PC-9 (cell line): ENCODE data around the gene NOL6.

Source experiments
- EZH2 ChIP-seq: fragments of 200-600 bp; sonication (generic); IDR thresholded peaks from 2 replicates; pipeline ENCODE4 v1.8.0; 2017; ENCODE audit warnings: antibody characterized with exemption, low read depth
- TF ChIP-seq, protein P1 (sequence below): fragments of 200-600 bp; sonication (generic); conservative IDR thresholded peaks from 2 replicates; pipeline ENCODE4 v1.6.1; 2017; ENCODE audit warnings: mixed run types, antibody characterized with exemption, mild to moderate bottlenecking, moderate library complexity

DNA sequence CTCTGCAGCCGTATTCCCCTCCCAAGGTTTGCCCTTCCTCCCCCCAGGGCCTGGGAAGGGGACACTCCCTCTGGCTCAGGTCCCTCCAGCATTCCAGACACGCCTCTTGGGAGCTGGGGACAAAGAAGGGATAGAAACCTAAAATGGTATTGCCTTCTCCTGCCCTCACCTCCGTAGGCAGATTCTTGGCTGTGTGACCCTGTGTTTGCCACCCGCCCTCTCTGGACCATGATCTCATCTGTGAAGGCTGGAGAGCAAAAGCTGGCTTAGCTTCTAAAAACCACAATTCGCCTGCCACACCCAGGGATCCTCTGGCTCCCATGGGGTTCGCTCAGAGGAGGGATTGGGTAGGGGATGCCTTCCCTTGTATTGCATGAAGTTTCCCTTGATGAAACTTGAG is 34.0 kb downstream of the NOL6 start:
- TF ChIP-seq, protein P1, sequence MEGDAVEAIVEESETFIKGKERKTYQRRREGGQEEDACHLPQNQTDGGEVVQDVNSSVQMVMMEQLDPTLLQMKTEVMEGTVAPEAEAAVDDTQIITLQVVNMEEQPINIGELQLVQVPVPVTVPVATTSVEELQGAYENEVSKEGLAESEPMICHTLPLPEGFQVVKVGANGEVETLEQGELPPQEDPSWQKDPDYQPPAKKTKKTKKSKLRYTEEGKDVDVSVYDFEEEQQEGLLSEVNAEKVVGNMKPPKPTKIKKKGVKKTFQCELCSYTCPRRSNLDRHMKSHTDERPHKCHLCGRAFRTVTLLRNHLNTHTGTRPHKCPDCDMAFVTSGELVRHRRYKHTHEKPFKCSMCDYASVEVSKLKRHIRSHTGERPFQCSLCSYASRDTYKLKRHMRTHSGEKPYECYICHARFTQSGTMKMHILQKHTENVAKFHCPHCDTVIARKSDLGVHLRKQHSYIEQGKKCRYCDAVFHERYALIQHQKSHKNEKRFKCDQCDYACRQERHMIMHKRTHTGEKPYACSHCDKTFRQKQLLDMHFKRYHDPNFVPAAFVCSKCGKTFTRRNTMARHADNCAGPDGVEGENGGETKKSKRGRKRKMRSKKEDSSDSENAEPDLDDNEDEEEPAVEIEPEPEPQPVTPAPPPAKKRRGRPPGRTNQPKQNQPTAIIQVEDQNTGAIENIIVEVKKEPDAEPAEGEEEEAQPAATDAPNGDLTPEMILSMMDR: no peak
- TF ChIP-seq EZH2: no peak
